ENCODE data around the gene SMC3.

The SMC3 gene

DNA sequence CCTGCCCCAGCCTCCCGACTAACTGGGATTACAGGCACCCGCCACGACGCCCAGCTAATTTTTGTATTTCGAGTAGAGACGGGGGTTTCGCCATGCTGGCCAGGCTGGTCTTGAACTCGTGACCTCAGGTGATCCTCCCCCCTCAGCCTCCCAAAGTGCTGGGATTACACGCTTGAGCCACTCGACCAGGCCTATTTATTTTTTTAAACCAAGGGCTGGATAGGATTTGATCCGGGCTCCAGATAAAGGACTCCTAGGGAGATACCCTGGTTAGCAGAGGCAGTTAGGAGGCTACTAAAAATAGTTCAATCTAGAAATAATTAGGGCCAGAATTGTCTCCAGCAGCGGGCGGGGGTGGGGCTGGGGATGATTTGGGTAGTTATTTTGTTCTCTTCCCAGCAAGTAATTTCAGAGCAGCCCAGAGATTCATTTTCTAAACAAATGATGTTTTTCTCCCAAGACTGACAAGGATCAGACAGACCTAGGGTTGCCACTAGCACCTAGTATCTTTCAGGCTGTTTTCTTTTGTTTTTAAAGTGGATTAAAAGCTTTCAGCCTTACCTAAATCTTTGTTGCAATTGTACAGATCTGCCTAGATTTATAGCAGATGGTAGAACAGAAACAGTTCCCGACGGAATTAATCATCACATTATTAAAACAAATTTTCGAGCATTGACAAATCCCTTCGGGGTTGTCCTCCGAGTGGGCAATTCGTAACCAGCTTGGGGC lies 859 bp upstream of the SMC3 start:
- Histone ChIP-seq H3K4me3 (ENCODE audit: low read length) (peak overlapping the region; percentile 98), H3K36me3 (ENCODE audit: insufficient read depth, low read length) (peaks cover 24% of the 10 kb centered on the region), H3K9ac (ENCODE audit: low read depth, low read length) (peak overlapping the region; percentile 99), H3K9me3 (ENCODE audit: insufficient read depth, low read depth, low read length) (no peaks in the 10 kb centered on the region), H3K4me1 (ENCODE audit: insufficient read depth, low read length) (peaks cover 18% of the 10 kb centered on the region), H3K27me3 (ENCODE audit: insufficient read depth, low read length) (no peaks in the 10 kb centered on the region), H3K27ac (ENCODE audit: low read depth, low read length) (peak overlapping the region; percentile 97)
- WGBS, result 59% methylated on average over 19 of the region's 19 CpGs

DNA sequence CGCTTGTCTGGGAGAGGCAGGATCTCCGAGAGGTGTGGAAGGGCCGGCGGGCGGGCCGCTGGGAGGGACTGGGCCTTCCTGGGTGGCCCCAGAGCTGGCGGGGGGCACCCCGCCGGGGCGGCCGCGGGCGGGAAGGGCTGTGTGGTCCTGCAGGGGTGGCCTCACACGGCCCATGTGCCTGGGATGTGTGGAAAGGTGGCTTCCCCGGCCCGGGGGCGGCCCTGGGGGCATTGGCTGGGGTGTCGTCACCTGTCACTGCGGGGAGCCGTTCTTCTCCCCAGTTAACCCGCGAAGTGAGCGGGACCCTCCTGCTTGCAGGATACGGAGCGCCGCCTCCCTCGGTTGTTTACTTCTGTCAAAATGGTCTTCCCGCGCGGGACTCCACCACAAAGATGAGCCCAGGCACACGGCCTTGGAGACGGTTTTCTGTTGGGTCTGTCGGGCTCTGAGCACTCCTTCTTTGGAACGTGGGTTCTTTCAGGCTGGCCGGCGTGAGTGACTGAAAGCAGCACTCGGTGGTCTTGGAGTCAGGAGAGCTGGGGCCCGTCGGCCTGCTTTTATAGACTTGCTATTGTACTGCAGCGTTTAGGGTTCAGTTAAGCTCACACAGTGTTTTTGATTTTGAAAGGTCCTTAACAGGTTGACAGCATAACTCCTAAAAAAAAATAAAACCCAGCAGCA lies 700 bp downstream of the SMC3 start:
- Histone ChIP-seq H3K9ac (ENCODE audit: low read depth, low read length) (peak overlapping the region; percentile 99), H3K9me3 (ENCODE audit: insufficient read depth, low read depth, low read length) (no peaks in the 10 kb centered on the region), H3K4me3 (ENCODE audit: low read length) (peak overlapping the region; percentile 98), H3K27me3 (ENCODE audit: insufficient read depth, low read length) (no peaks in the 10 kb centered on the region), H3K4me1 (ENCODE audit: insufficient read depth, low read length) (peaks cover 18% of the 10 kb centered on the region), H3K36me3 (ENCODE audit: insufficient read depth, low read length) (peaks cover 39% of the 10 kb centered on the region), H3K27ac (ENCODE audit: low read depth, low read length) (peak overlapping the region; percentile 97)
- under 1% methylated on average over 40 of the region's 40 CpGs for WGBS

DNA sequence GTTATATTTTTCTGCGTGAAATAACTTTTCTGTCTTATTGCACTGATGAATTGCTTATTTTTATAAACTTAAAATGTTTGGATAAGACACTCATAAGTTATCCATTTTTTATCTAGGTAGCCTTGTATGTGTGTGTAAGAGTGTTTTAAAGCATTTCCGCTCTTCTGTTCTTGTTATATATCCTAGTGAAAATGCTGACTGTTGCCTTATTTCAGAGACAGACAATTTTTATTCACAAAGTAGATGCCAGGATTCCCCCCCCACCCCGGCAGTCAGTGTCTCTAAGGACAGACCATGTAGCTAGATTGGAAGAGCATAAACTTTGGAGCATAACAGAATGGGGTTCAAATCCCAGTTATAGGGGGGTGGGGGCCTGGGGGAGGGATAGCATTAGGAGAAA lies 1.6 kb downstream of the SMC3 start:
- Histone ChIP-seq H3K9me3 (ENCODE audit: insufficient read depth, low read depth, low read length) (no peaks in the 10 kb centered on the region), H3K27me3 (ENCODE audit: insufficient read depth, low read length) (no peaks in the 10 kb centered on the region), H3K4me3 (ENCODE audit: low read length) (peak overlapping the region; percentile 98), H3K36me3 (ENCODE audit: insufficient read depth, low read length) (peaks cover 48% of the 10 kb centered on the region), H3K4me1 (ENCODE audit: insufficient read depth, low read length) (peaks cover 18% of the 10 kb centered on the region), H3K9ac (ENCODE audit: low read depth, low read length) (peak overlapping the region; percentile 99; the same call in 1 of the 2 replicates), H3K27ac (ENCODE audit: low read depth, low read length) (no peak overlapping the region)
- WGBS, result 100% methylated on average over 3 of the region's 3 CpGs

DNA sequence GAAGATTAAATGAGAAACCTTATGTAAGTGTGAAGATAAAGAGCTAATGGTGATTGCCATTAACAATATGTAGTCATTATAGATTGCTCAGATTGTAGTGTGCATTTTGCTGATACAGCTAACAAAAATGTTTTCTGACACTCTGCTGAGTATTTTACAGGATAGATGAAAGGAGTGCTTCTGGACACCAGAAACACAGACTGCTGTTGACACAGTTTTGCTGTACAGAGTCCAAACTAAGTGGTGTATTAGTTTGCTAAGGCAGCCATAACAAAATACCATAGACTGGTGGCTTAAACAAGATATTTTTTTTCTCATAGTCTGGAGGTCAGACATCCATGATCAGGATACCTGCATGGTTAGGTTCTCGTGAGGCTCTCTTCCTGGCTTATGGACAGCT lies 2.2 kb downstream of the SMC3 start:
- H3K9me3 ChIP-seq (ENCODE audit: insufficient read depth, low read depth, low read length), result no peaks in the 10 kb centered on the region
- no peak overlapping the region for H3K9ac ChIP-seq (ENCODE audit: low read depth, low read length)
- no peaks in the 10 kb centered on the region for H3K27me3 ChIP-seq (ENCODE audit: insufficient read depth, low read length)
- WGBS, result 90% methylated on average over 1 of the region's 1 CpG
- peaks cover 55% of the 10 kb centered on the region for H3K36me3 ChIP-seq (ENCODE audit: insufficient read depth, low read length)
- H3K4me1 ChIP-seq (ENCODE audit: insufficient read depth, low read length), result peaks cover 18% of the 10 kb centered on the region
- H3K4me3 ChIP-seq (ENCODE audit: low read length), result no peak overlapping the region; the same call in 1 of the 2 replicates
- H3K27ac ChIP-seq (ENCODE audit: low read depth, low read length), result no peak overlapping the region

DNA sequence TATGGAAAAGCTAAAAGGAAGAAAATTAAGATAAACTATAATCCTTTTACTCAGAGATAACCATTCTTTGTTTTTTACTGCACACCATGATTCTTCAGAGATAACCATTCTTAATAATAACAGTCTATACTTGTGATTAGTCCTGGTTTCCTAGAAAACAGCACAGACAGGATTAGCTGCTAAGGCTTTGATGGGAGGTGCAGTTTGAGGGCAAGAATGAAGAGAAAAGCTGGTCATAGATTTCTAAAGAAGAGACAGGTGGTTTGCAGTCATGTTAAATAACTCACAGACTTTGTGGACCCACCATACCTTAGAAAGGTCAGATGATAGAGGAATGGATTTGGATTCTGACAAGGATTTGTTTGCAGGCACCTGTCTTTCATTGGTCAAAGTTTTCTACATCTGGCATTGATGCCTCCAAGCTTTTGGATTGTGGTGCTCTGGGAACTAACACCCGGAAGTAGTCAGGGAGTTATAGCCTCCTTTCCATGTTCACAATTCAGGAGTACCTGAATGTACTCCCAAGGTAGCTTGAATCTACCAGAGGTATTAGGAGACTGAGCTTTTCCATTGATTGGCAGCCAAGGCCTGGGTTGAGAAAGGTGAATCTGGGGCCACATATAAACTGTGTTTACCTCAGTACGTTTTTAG lies 3.7 kb downstream of the SMC3 start:
- peaks cover 69% of the 10 kb centered on the region for H3K36me3 ChIP-seq (ENCODE audit: insufficient read depth, low read length)
- peaks cover 18% of the 10 kb centered on the region for H3K4me1 ChIP-seq (ENCODE audit: insufficient read depth, low read length)
- H3K27ac ChIP-seq (ENCODE audit: low read depth, low read length), result no peak overlapping the region
- WGBS, result 90% methylated on average over 1 of the region's 2 CpGs
- no peak overlapping the region for H3K4me3 ChIP-seq (ENCODE audit: low read length)
- no peaks in the 10 kb centered on the region for H3K9me3 ChIP-seq (ENCODE audit: insufficient read depth, low read depth, low read length)
- H3K27me3 ChIP-seq (ENCODE audit: insufficient read depth, low read length), result no peaks in the 10 kb centered on the region
- H3K9ac ChIP-seq (ENCODE audit: low read depth, low read length), result no peak overlapping the region

DNA sequence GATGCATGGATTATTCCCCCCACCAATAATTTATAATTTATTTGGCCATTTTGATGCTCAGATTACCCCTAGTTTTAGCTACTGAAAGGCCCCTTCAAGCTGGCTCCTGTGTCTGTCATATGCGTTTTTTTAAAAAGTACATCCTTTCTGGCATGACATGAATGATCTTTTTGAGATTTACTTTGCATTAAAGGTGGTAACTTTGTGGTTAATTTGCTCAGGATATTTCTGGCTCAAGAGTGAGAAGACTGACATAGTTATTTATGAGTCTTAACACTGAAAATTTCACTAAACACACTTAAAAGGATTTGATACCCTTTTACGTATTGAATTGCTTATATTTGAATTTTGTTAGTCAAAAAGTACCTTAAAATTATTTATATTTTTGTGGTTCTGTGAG lies 5.4 kb downstream of the SMC3 start:
- Histone ChIP-seq H3K4me3 (ENCODE audit: low read length) (no peak overlapping the region), H3K36me3 (ENCODE audit: insufficient read depth, low read length) (peaks cover 86% of the 10 kb centered on the region), H3K27me3 (ENCODE audit: insufficient read depth, low read length) (no peaks in the 10 kb centered on the region), H3K9ac (ENCODE audit: low read depth, low read length) (no peak overlapping the region), H3K27ac (ENCODE audit: low read depth, low read length) (no peak overlapping the region), H3K4me1 (ENCODE audit: insufficient read depth, low read length) (peaks cover 12% of the 10 kb centered on the region; the same call in 1 of the 2 replicates), H3K9me3 (ENCODE audit: insufficient read depth, low read depth, low read length) (no peaks in the 10 kb centered on the region)
- WGBS, result 100% methylated on average over 1 of the region's 2 CpGs

DNA sequence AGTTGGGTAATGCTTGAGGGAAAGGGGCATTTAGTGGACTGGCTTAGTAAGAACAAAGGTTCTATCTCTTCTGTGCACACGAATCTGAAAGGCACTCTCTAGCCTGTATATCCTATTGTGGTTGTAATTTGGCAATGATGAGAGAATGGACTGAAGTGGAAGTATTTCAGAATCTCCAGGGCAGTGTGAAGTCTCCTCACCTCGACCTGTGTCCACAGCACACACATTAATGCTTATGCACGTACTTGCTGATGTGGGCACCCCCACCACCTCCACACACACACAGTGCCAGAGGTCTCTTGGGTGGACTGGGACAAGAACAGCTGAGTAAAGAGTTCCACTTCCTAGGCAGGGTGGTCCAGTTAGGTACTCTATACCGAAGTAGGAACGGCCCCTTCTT lies 6.9 kb downstream of the SMC3 start:
- H3K27me3 ChIP-seq (ENCODE audit: insufficient read depth, low read length), result no peaks in the 10 kb centered on the region
- WGBS, result 92% methylated on average over 5 of the region's 5 CpGs
- no peaks in the 10 kb centered on the region for H3K9me3 ChIP-seq (ENCODE audit: insufficient read depth, low read depth, low read length)
- peaks cover 5% of the 10 kb centered on the region; the same call in 1 of the 2 replicates for H3K4me1 ChIP-seq (ENCODE audit: insufficient read depth, low read length)
- H3K9ac ChIP-seq (ENCODE audit: low read depth, low read length), result peak overlapping the region; percentile 24; the same call in 1 of the 2 replicates
- no peak overlapping the region for H3K27ac ChIP-seq (ENCODE audit: low read depth, low read length)
- H3K4me3 ChIP-seq (ENCODE audit: low read length), result no peak overlapping the region
- peaks cover 98% of the 10 kb centered on the region for H3K36me3 ChIP-seq (ENCODE audit: insufficient read depth, low read length)

DNA sequence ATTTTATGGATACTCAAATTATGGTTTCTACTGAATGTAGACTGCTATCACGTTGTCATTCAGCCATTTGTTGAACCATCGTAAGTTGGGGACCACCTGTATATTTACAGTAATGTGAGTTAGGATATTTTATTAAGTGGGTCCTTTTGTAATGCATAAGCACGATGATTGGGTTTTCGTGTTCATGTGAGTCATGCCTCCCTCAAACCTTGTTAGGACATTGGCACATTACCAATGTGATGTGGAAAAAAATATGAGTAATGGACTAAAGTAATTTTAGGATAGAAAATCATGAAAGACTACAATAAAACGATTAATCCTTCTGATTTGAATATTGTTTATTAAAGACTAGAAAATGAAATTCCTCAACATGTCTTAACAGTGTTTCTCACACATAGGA lies 8.7 kb downstream of the SMC3 start:
- Histone ChIP-seq H3K27ac (ENCODE audit: low read depth, low read length) (no peak overlapping the region), H3K27me3 (ENCODE audit: insufficient read depth, low read length) (no peaks in the 10 kb centered on the region), H3K4me1 (ENCODE audit: insufficient read depth, low read length) (no peaks in the 10 kb centered on the region), H3K36me3 (ENCODE audit: insufficient read depth, low read length) (peaks cover 98% of the 10 kb centered on the region), H3K9me3 (ENCODE audit: insufficient read depth, low read depth, low read length) (no peaks in the 10 kb centered on the region), H3K4me3 (ENCODE audit: low read length) (no peak overlapping the region), H3K9ac (ENCODE audit: low read depth, low read length) (no peak overlapping the region)
- 93% methylated on average over 4 of the region's 5 CpGs for WGBS

DNA sequence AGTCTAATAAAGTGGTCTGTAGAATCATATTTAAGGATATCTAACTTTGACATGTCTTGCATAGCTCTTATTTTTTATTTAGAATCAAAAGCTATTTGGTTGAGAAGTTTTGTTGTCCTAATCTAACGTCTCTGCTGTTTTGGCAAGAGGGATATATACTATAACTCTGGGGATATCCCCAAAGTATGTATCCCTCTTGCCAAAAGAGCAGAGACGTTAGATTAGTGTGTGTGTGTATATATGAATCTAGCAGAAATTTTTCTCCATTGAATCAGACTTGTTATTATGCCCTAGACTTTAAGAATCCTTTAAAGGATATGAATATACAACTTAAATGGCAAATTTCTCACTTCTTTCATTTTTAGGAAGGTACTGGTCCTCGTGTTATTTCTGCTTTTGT lies 9.6 kb downstream of the SMC3 start:
- no peak overlapping the region for H3K9ac ChIP-seq (ENCODE audit: low read depth, low read length)
- 93% methylated on average over 2 of the region's 3 CpGs for WGBS
- H3K27me3 ChIP-seq (ENCODE audit: insufficient read depth, low read length), result no peaks in the 10 kb centered on the region
- peaks cover 100% of the 10 kb centered on the region for H3K36me3 ChIP-seq (ENCODE audit: insufficient read depth, low read length)
- no peak overlapping the region for H3K27ac ChIP-seq (ENCODE audit: low read depth, low read length)
- H3K9me3 ChIP-seq (ENCODE audit: insufficient read depth, low read depth, low read length), result no peaks in the 10 kb centered on the region
- no peak overlapping the region for H3K4me3 ChIP-seq (ENCODE audit: low read length)
- no peaks in the 10 kb centered on the region for H3K4me1 ChIP-seq (ENCODE audit: insufficient read depth, low read length)

DNA sequence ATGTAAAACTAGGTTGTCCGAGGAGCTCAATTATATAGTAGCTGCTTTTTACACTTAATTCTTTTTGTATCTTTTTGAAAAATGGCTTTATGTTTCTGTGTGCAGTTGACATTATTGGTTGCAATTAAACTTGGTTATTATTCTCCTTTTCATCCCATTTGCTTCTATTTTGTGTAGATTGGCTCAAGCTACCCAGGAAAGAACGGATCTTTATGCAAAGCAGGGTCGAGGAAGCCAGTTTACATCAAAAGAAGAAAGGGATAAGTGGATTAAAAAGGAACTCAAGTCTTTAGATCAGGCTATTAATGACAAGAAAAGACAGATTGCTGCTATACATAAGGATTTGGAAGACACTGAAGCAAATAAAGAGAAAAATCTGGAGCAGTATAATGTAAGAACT lies 16.5 kb downstream of the SMC3 start:
- no peak overlapping the region for H3K9ac ChIP-seq (ENCODE audit: low read depth, low read length)
- no peaks in the 10 kb centered on the region for H3K4me1 ChIP-seq (ENCODE audit: insufficient read depth, low read length)
- H3K27ac ChIP-seq (ENCODE audit: low read depth, low read length), result no peak overlapping the region
- H3K9me3 ChIP-seq (ENCODE audit: insufficient read depth, low read depth, low read length), result no peaks in the 10 kb centered on the region
- no peaks in the 10 kb centered on the region for H3K27me3 ChIP-seq (ENCODE audit: insufficient read depth, low read length)
- peaks cover 96% of the 10 kb centered on the region for H3K36me3 ChIP-seq (ENCODE audit: insufficient read depth, low read length)
- no peak overlapping the region for H3K4me3 ChIP-seq (ENCODE audit: low read length)
- WGBS, result 95% methylated on average over 2 of the region's 3 CpGs

DNA sequence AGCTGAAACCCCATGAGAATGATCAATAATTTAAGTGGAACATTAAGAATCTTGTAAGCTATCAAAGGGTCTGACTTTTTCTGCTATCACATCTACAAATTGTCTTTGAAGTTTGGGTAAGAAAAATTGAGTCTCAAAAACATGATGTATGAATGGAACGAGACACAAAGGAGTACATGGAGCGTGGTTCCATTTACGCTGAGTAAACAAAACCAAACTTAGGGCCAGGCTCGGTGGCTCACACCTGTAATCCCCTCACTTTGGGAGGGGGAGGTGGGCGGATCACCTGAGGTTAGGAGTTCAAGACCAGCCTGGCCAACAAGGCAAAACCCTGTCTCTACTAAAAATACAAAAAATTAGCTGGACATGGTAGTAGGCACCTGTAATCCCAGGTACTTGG lies 24.3 kb downstream of the SMC3 start:
- WGBS, result 96% methylated on average over 4 of the region's 5 CpGs
- Histone ChIP-seq H3K4me1 (ENCODE audit: insufficient read depth, low read length) (no peaks in the 10 kb centered on the region), H3K9me3 (ENCODE audit: insufficient read depth, low read depth, low read length) (no peaks in the 10 kb centered on the region), H3K4me3 (ENCODE audit: low read length) (no peak overlapping the region), H3K27ac (ENCODE audit: low read depth, low read length) (no peak overlapping the region), H3K9ac (ENCODE audit: low read depth, low read length) (no peak overlapping the region), H3K36me3 (ENCODE audit: insufficient read depth, low read length) (peaks cover 98% of the 10 kb centered on the region), H3K27me3 (ENCODE audit: insufficient read depth, low read length) (no peaks in the 10 kb centered on the region)
